Esophagus (tissue), 2 donors: ENCODE measurements around the gene MAPKAPK3. TPM values are rescaled to one million over a fixed set of nuclear protein-coding genes. Genes with fewer than 3 reads are reported as not detected.
A peak's percentile ranks its signal among the peaks of the same experiment; 100 is the strongest.

ENCODE experiments used
- H3K27ac ChIP-seq, 2 donors: one replicate each; pipeline ENCODE4 v1.5.1; 2013; ENCODE audit warnings: low read depth in 2 of 2, mild to moderate bottlenecking in 2 of 2, inconsistent platforms in 1 of 2, low read length in 1 of 2, moderate library complexity in 1 of 2
- H3K27me3 ChIP-seq, 2 donors: one replicate each; pipeline ENCODE4 v1.6.1; 2013; ENCODE audit warnings: low read length in 2 of 2, control low read depth in 1 of 2, mild to moderate bottlenecking in 1 of 2; ENCODE audit not compliant: insufficient read depth in 2 of 2, control insufficient read depth in 1 of 2
- H3K36me3 ChIP-seq, 2 donors: one replicate each; pipeline ENCODE4 v1.6.1; 2013; ENCODE audit warnings: low read length in 1 of 2; ENCODE audit not compliant: control insufficient read depth in 2 of 2, insufficient read depth in 2 of 2
- H3K4me1 ChIP-seq, 2 donors: one replicate each; pipeline ENCODE4 v1.6.1; 2013; ENCODE audit warnings: low read length in 1 of 2; ENCODE audit not compliant: control insufficient read depth in 2 of 2, insufficient read depth in 2 of 2
- H3K4me3 ChIP-seq, 2 donors: one replicate each; pipeline ENCODE4 v1.5.1; 2013; ENCODE audit warnings: low read length in 2 of 2, mild to moderate bottlenecking in 2 of 2, low read depth in 1 of 2, moderate library complexity in 1 of 2
- H3K9me3 ChIP-seq, 2 donors: one replicate each; pipeline ENCODE4 v1.6.1; 2013; ENCODE audit warnings: mild to moderate bottlenecking in 2 of 2, low read depth in 1 of 2, low read length in 1 of 2, moderate library complexity in 1 of 2; ENCODE audit not compliant: control insufficient read depth in 2 of 2, insufficient read depth in 1 of 2
- WGBS, 2 donors: extraction: QIAGEN DNeasy Blood & Tissue Kit; methylation state at CpG; one replicate each; pipeline ENCODE4 v1.1.7; 2013; 5-methylcytosine and 5-hydroxymethylcytosine counted together
- polyA plus RNA-seq, 2 donors: library from polyadenylated mRNA; stranded (reverse); fragments of 200-250 nt; gene quantifications; one replicate each; pipeline ENCODE4 v1.2.3, GENCODE V29; 2013
- donor health status: healthy with polysubstance abuse.
- donor health status: Bipolar disorder and iron deficiency.

MAPKAPK3 gene
- polyA plus RNA-seq, 2 donors: 33.8 to 39.1 TPM

DNA sequence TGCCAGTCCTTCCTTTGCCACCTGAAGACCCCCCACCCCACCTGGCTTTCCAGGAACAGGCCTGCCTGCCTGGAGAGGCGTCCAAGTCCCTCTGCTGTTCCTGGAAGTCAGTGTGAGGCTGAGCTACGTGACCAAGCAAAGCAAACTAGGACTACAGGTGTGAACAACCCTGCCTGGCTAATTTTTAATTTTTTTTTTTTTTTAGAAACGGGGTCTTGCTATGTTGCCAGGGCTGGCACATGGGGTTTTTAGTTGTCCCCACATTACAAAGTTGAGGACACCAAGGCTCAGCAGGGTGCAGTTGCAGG is 30.2 kb upstream of the MAPKAPK3 start:
- no peak overlapping the region for H3K27ac ChIP-seq
- H3K4me3 ChIP-seq: no peak overlapping the region
- H3K9me3 ChIP-seq: no peaks in the 10 kb centered on the region
- peaks cover 0 to 11% of the 10 kb centered on the region in 2 donors for H3K4me1 ChIP-seq
- WGBS, 2 donors: 66 to 67% methylated on average over 3 of the region's 3 CpGs
- H3K27me3 ChIP-seq: no peaks in the 10 kb centered on the region
- H3K36me3 ChIP-seq: peaks cover 0 to 14% of the 10 kb centered on the region in 2 donors

DNA sequence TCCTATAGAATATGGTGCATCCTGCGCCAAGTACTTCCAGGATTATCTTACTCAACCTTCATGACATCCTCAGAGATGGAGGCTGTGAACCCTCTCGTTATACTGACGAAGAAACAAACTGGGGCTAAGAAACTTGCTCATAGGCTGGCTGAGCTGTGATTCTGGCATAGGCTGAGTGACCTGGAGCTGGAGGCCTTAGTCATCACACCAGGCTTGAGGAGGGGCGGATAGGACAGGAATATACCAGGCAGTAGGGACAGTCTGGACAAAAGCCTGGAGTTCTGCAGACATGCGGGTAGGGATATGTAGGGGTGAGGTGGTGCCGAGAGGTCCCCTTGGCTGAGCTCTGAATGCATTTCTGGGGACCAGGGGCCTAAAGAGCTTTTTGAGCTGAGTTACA is 29.6 kb upstream of the MAPKAPK3 start:
- H3K27ac ChIP-seq: no peak overlapping the region
- H3K27me3 ChIP-seq: no peaks in the 10 kb centered on the region
- peaks cover 0 to 7% of the 10 kb centered on the region in 2 donors for H3K36me3 ChIP-seq
- H3K9me3 ChIP-seq: no peaks in the 10 kb centered on the region
- H3K4me1 ChIP-seq: peaks cover 0 to 12% of the 10 kb centered on the region in 2 donors
- 86 to 96% methylated on average over 6 of the region's 6 CpGs for WGBS, 2 donors
- no peak overlapping the region for H3K4me3 ChIP-seq

DNA sequence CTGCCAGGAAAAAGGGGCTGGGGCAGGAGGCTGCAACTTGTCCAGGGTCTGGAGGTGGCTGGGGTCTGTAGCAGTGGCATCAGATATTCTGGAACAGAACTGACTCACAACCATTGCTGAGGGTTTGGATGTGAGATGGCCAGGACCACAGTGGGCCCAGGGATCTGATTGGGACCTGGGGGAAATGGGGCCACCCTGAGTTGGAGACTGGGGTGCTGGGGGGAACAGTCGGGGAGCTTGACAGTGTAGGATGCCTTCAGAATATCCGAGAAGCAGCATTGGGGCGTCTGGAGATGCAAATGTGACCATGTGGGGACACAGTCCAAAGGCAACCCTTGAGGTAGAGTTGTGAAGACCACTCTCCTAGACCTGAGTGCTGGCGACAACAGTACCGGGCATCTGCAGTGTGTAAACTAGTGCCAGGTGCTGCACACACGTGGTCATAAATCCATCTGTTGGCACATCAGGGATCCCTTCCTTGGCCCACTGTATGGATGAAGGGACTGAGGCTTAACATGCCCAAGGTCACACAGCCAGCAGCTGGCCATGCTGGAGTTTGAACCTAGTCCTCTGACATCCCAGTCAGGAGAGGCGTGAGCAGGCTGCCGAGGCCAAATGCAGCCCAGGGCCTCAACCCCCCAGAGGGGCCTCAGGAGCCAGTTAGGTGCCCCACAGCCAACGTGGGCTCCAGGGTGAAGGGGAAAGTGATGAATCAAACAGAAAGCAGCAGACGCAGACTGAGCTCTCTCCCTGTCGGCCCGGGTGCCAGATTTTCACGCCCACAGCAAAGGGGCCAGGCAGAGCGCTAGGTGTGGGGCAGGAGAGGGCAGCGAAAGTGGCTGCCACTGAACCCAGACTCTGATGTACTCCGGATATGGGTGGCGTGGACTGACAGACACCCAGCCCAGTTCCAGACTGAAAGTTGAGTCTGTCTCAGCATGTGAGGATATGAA is 28.9 kb upstream of the MAPKAPK3 start:
- Histone ChIP-seq H3K4me1 (peaks cover 0 to 15% of the 10 kb centered on the region in 2 donors), H3K27me3 (no peaks in the 10 kb centered on the region), H3K27ac (no peak overlapping the region), H3K4me3 (no peak overlapping the region), H3K9me3 (no peaks in the 10 kb centered on the region), H3K36me3 (peaks cover 0 to 4% of the 10 kb centered on the region in 2 donors)
- 49 to 54% methylated on average over 17 of the region's 17 CpGs for WGBS, 2 donors

DNA sequence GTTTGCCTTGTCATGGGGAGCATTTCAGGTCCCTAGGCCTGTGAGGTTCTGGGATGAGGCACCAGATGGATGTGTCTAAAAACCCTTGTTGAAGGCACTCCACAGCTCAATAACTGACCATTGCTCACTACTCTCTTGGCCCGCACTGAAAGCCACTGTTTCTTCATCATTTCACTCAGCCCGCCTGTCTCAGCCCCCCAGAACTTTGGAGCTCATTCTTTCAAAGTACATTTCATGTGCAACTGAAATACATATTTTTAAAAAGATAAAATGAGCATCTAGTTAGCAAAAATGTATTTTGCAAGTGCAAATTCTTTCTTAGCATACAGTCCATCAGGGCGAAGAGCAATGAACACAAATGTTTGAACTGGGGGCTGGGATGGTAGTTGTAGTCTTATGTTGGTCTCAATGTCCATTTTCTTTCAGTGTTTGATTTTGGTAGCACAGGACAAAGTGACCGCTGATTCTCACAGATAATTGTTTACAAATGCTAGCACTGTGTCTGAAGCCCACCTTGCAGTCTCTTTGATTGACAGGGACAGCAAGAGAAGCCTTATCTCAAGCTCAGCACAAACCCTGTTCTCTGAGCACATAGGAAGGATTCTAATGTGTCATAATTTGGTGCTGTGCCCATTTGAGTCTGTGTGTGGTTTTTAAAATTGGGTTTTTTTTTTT is 28.1 kb upstream of the MAPKAPK3 start:
- WGBS, 2 donors: 85% methylated on average over 4 of the region's 4 CpGs
- peaks cover 0 to 15% of the 10 kb centered on the region in 2 donors for H3K4me1 ChIP-seq
- no peak overlapping the region for H3K27ac ChIP-seq
- H3K4me3 ChIP-seq: no peak overlapping the region
- H3K9me3 ChIP-seq: no peaks in the 10 kb centered on the region
- no peaks in the 10 kb centered on the region for H3K27me3 ChIP-seq
- H3K36me3 ChIP-seq: no peaks in the 10 kb centered on the region

DNA sequence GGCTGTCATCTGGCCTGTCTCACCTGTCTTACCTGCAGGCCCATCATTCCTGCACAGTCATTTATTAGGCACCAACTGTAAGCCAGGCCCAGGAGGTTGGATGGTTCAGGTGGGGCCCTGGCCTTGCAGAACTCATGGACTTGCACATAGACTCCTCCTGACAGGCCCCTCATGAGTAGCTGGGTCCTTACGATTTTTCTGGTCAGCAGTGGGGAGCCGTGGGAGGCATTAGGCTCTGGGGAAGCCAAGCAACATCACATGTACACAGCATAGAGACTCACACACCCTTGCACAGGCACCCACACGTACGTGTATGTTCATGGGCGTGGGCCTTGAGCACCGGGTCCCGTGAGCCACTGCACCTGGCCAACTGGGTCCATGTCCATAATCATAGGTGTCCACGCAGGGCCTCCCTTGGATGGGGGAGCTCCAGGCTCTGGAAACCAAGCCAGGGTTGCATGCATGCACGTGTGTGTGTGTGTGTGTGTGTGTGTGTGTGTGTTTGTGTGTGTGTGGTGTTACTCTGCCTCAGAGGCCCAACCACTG is 25.7 kb upstream of the MAPKAPK3 start:
- Histone ChIP-seq H3K27ac (peak overlapping the region; percentile 35 to 78), H3K27me3 (no peaks in the 10 kb centered on the region), H3K9me3 (no peaks in the 10 kb centered on the region), H3K36me3 (no peaks in the 10 kb centered on the region), H3K4me3 (no peak overlapping the region), H3K4me1 (peaks cover 0 to 15% of the 10 kb centered on the region in 2 donors)
- 40 to 50% methylated on average over 9 of the region's 9 CpGs for WGBS, 2 donors

DNA sequence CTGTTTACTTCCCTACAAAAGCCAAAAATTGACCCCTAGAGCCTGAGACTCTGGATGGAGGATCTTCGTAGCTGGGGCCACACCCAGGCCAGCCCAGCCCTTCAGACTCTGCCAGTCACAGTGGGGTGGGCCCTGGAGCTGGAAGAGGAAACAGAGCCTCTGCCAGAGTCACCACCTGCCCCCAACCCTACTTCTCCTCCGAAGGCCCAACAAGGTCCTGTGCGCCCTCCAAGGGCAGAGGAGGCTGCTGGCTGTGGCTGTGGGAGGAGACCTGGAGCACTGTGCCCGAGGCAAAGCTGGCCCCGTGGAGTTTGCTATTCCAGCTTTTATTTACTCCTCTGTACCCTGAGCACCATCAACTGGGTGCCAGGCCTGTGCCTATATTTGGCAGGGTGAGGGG is 24.4 kb upstream of the MAPKAPK3 start:
- 34% methylated on average over 5 of the region's 5 CpGs for WGBS, 2 donors
- H3K27me3 ChIP-seq: no peaks in the 10 kb centered on the region
- H3K27ac ChIP-seq: peak overlapping the region in 1 of 2 donors; percentile 44
- H3K4me1 ChIP-seq: peaks cover 0 to 15% of the 10 kb centered on the region in 2 donors
- no peaks in the 10 kb centered on the region for H3K36me3 ChIP-seq
- H3K4me3 ChIP-seq: no peak overlapping the region
- H3K9me3 ChIP-seq: no peaks in the 10 kb centered on the region

DNA sequence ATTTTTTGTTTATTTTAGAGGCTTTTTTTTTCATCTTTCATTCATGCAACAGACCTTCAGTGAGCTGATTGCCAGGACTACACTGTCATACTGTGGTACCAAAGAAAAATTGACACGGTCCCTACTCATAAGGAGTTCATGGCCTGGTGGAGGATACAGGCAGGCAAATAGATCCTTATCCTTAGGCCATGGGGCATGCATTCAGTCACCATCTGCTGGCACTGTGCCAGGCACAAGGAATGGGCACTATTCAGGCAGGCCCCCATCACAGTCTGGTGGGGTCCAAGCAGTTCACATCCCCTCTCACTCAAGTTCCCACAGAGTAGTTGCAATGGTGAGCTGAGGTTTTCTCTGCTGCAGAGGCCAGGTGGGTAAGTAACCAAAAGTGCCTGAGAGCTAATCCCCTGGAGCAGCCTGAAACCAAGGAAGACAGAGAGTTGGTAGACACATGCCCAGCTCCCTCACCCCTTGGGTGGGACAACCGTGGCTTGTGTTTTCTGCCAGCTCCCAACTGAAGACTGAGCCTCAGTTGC is 22.6 kb upstream of the MAPKAPK3 start:
- no peak overlapping the region for H3K4me3 ChIP-seq
- no peaks in the 10 kb centered on the region for H3K9me3 ChIP-seq
- H3K36me3 ChIP-seq: no peaks in the 10 kb centered on the region
- H3K27me3 ChIP-seq: no peaks in the 10 kb centered on the region
- 19 to 43% methylated on average over 2 of the region's 2 CpGs for WGBS, 2 donors
- peaks cover 0 to 19% of the 10 kb centered on the region in 2 donors for H3K4me1 ChIP-seq
- H3K27ac ChIP-seq: no peak overlapping the region

DNA sequence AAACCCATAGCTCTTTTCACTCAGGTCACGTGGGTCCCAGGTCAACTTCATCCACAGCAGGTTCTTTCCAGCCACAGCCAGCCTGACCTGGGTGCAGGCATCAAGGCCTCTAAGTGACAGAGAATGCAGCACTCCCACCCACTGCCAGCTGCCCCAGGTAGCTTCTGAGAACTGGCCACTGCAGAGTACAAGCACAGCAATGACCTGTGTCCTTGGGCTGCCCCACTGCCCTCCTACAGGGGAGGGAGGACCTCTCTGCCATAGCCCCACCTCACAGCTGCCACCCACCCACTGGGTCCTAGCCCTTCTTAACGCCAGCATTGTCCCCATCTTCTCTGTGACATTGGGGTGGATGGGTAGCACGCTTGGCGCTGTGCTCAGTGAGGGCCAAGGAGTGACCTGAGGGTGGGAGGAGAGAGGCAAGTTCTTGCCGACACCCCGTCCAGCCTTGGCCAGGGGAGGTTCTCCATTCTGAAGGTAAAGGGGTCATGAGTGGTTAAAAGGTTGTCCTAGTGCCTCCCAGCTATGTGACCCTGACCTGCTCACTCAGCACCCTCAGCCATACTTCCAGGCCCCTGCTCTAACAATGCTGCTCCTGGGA is 17.7 kb upstream of the MAPKAPK3 start:
- no peaks in the 10 kb centered on the region for H3K27me3 ChIP-seq
- no peaks in the 10 kb centered on the region for H3K9me3 ChIP-seq
- H3K4me1 ChIP-seq: peaks cover 11 to 44% of the 10 kb centered on the region in 2 donors
- H3K36me3 ChIP-seq: peaks cover 0 to 2% of the 10 kb centered on the region in 2 donors
- H3K4me3 ChIP-seq: no peak overlapping the region
- 85 to 90% methylated on average over 6 of the region's 6 CpGs for WGBS, 2 donors
- H3K27ac ChIP-seq: peak overlapping the region in 1 of 2 donors; percentile 99

DNA sequence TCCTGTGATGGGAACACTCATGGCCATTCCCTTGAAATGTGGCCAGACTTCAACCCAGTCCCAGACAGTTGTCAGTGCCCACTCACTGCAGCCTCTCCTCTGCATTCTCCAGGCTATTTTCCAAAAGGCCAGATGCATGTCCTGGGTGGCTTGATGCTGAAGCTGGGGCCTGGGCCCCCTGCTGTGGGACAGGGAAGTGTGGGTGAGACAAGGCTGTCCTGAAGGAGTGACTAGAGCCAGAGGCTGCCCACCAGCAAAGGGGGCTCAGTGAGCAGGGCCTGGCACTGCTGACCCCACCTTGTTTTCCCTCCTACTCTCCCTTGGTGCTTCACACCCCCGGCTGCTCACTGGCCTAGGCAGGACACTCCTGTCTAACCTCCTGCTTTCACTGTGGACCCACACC is 17.2 kb upstream of the MAPKAPK3 start:
- Histone ChIP-seq H3K36me3 (peaks cover 0 to 7% of the 10 kb centered on the region in 2 donors), H3K9me3 (no peaks in the 10 kb centered on the region), H3K27me3 (no peaks in the 10 kb centered on the region), H3K27ac (peak overlapping the region; percentile 99), H3K4me3 (no peak overlapping the region), H3K4me1 (peaks cover 11 to 48% of the 10 kb centered on the region in 2 donors)
- 64 to 91% methylated on average over 1 of the region's 1 CpG for WGBS, 2 donors
